ENCODE data around the gene TUBG2.

GRCh38 chr17:42697108-42697811, 38.2 kb downstream of the TUBG2 start:
- TF ChIP-seq, protein P1, sequence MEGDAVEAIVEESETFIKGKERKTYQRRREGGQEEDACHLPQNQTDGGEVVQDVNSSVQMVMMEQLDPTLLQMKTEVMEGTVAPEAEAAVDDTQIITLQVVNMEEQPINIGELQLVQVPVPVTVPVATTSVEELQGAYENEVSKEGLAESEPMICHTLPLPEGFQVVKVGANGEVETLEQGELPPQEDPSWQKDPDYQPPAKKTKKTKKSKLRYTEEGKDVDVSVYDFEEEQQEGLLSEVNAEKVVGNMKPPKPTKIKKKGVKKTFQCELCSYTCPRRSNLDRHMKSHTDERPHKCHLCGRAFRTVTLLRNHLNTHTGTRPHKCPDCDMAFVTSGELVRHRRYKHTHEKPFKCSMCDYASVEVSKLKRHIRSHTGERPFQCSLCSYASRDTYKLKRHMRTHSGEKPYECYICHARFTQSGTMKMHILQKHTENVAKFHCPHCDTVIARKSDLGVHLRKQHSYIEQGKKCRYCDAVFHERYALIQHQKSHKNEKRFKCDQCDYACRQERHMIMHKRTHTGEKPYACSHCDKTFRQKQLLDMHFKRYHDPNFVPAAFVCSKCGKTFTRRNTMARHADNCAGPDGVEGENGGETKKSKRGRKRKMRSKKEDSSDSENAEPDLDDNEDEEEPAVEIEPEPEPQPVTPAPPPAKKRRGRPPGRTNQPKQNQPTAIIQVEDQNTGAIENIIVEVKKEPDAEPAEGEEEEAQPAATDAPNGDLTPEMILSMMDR (IDR thresholded peaks at IDR 0.05), result no peak
- TF ChIP-seq POLR2A (IDR thresholded peaks at IDR 0.05), result no peak

All from adrenal gland (tissue), 5 donors.